HepG2 (cell line): Measurements from ENCODE around the gene PGP. TPM values are rescaled to one million over a fixed set of nuclear protein-coding genes. Genes with fewer than 3 reads are reported as not detected.

Source experiments
- ARID2 ChIP-seq: sonication (generic); formaldehyde crosslinking; IDR thresholded peaks from 2 replicates; pipeline ENCODE4 v1.8.1; 2022; ENCODE audit warnings: mild to moderate bottlenecking, missing genetic modification reagents, borderline replicate concordance
- BRD4 ChIP-seq: sonication (generic); formaldehyde crosslinking; IDR thresholded peaks from 2 replicates; pipeline ENCODE4 v1.4.0; 2020; ENCODE audit warnings: missing genetic modification reagents
- CEBPB ChIP-seq: IDR thresholded peaks from 2 replicates; pipeline ENCODE4 v1.6.1; 2011; ENCODE audit warnings: low read depth, low read length, improper control_type of control experiment, borderline replicate concordance
- CHD2 ChIP-seq: IDR thresholded peaks from 2 replicates; pipeline ENCODE4 v1.6.1; 2011; ENCODE audit warnings: low read depth, low read length, improper control_type of control experiment
- FOSL2 ChIP-seq: sonication (generic); formaldehyde crosslinking; IDR thresholded peaks from 2 replicates; pipeline ENCODE4 v1.4.0; 2020; ENCODE audit warnings: missing genetic modification reagents
- GATAD1 ChIP-seq: IDR thresholded peaks from 2 replicates; pipeline ENCODE4 v1.6.1; 2016; ENCODE audit warnings: missing genetic modification reagents, missing compliant biosample characterization
- KLF6 ChIP-seq: IDR thresholded peaks from 2 replicates; pipeline ENCODE4 v1.8.0; 2016; ENCODE audit warnings: missing biosample characterization, missing genetic modification reagents
- MED13 ChIP-seq: sonication (generic); formaldehyde crosslinking; IDR thresholded peaks from 2 replicates; pipeline ENCODE4 v1.5.0; 2020; ENCODE audit warnings: missing genetic modification reagents
- PHF21A ChIP-seq: sonication (generic); formaldehyde crosslinking; IDR thresholded peaks from 2 replicates; pipeline ENCODE4 v1.5.0; 2020; ENCODE audit warnings: mild to moderate bottlenecking, missing genetic modification reagents
- RBAK ChIP-seq: sonication (generic); formaldehyde crosslinking; IDR thresholded peaks from 2 replicates; pipeline ENCODE4 v1.5.1; 2020; ENCODE audit warnings: mild to moderate bottlenecking, missing genetic modification reagents
- SMARCC2 ChIP-seq: fragments of 450-650 bp; IDR thresholded peaks from 2 replicates; pipeline ENCODE4 v1.6.1; 2017; ENCODE audit warnings: antibody characterized with exemption, mild to moderate bottlenecking
- SOX6 ChIP-seq, 2 experiments: fragments of 450-650 bp in 1 of 2; sonication (generic) in 1 of 2; formaldehyde crosslinking in 1 of 2; IDR thresholded peaks; 2 replicates each; pipeline versions ENCODE4 v1.4.0 to v1.6.1; 2017 to 2020; ENCODE audit warnings: antibody characterized with exemption in 1 of 2, mild to moderate bottlenecking in 1 of 2, missing genetic modification reagents in 1 of 2
- STAG1 ChIP-seq: sonication (generic); formaldehyde crosslinking; IDR thresholded peaks from 2 replicates; pipeline ENCODE4 v1.4.0; 2020; ENCODE audit warnings: missing genetic modification reagents
- TBL1XR1 ChIP-seq: fragments of 150-350 bp; IDR thresholded peaks from 2 replicates; pipeline ENCODE4 v1.6.1; 2014; ENCODE audit warnings: borderline replicate concordance, low read length; ENCODE audit not compliant: partially characterized antibody
- TBP ChIP-seq: sonication (generic); formaldehyde crosslinking; IDR thresholded peaks from 2 replicates; pipeline ENCODE4 v1.5.0; 2020; ENCODE audit warnings: missing genetic modification reagents
- ZFYVE20 ChIP-seq: sonication (generic); formaldehyde crosslinking; IDR thresholded peaks from 2 replicates; pipeline ENCODE4 v1.8.0; 2023; ENCODE audit warnings: low read depth, mild to moderate bottlenecking, moderate library complexity, missing genetic modification reagents, borderline replicate concordance
- ZNF207 ChIP-seq: fragments of 450-650 bp; IDR thresholded peaks from 2 replicates; pipeline ENCODE4 v1.6.1; 2016; ENCODE audit warnings: antibody characterized with exemption, borderline replicate concordance
- ZNF263 ChIP-seq: sonication (generic); formaldehyde crosslinking; IDR thresholded peaks from 2 replicates; pipeline ENCODE4 v1.4.0; 2020; ENCODE audit warnings: missing genetic modification reagents
- ZNF317 ChIP-seq: sonication (generic); formaldehyde crosslinking; IDR thresholded peaks from 2 replicates; pipeline ENCODE4 v1.5.0; 2020; ENCODE audit warnings: mild to moderate bottlenecking, missing genetic modification reagents
- ZNF326 ChIP-seq: sonication (generic); formaldehyde crosslinking; IDR thresholded peaks from 2 replicates; pipeline ENCODE4 v1.4.0; 2020; ENCODE audit warnings: missing genetic modification reagents, borderline replicate concordance
- ZNF333 ChIP-seq: sonication (generic); formaldehyde crosslinking; IDR thresholded peaks from 2 replicates; pipeline ENCODE4 v1.4.0; 2020; ENCODE audit warnings: mild to moderate bottlenecking, missing genetic modification reagents, borderline replicate concordance
- ZNF367 ChIP-seq: sonication (generic); formaldehyde crosslinking; IDR thresholded peaks from 2 replicates; pipeline ENCODE4 v1.4.0; 2020; ENCODE audit warnings: missing genetic modification reagents, borderline replicate concordance
- ZNF549 ChIP-seq: sonication (generic); formaldehyde crosslinking; IDR thresholded peaks from 2 replicates; pipeline ENCODE4 v1.5.0; 2020; ENCODE audit warnings: missing genetic modification reagents
- ZNF614 ChIP-seq: IDR thresholded peaks from 2 replicates; pipeline ENCODE4 v1.6.1; 2018; ENCODE audit warnings: missing biosample characterization, missing genetic modification reagents, inconsistent platforms, borderline replicate concordance
- ZNF772 ChIP-seq: sonication (generic); formaldehyde crosslinking; IDR thresholded peaks from 2 replicates; pipeline ENCODE4 v1.5.0; 2020; ENCODE audit warnings: mild to moderate bottlenecking, missing genetic modification reagents
- polyA plus RNA-seq, 8 experiments: library from polyadenylated mRNA; depleted of rRNA in 3 of 8; stranded (reverse) in 7 of 8; unstranded in 1 of 8; fragments of >200 nt; fragmentation: Illumina TruSeq in 4 of 8; extraction: Trizol in 4 of 8; gene quantifications; 2 replicates each; pipeline versions ENCODE4 v1.2.1 to v1.2.3, GENCODE V29; 2011 to 2016; ENCODE audit warnings: low read depth in 4 of 8, missing spikeins in 1 of 8, mixed read lengths in 1 of 8; ENCODE audit not compliant: insufficient read depth in 1 of 8
- total RNA-seq, 5 experiments: library from RNA; depleted of rRNA; stranded (reverse); fragments of >200 nt; fragmentation: Illumina TruSeq; extraction: Trizol; gene quantifications; 2 replicates each; pipeline ENCODE4 v1.2.3, GENCODE V29; 2016; ENCODE audit warnings: low read depth in 1 of 5
- TF ChIP-seq, protein P1 (sequence below): sonication (generic); formaldehyde crosslinking; IDR thresholded peaks from 2 replicates; pipeline ENCODE4 v1.5.0; 2020; ENCODE audit warnings: missing genetic modification reagents
- TF ChIP-seq, protein P2 (sequence below): conservative IDR thresholded peaks from 2 replicates; pipeline ENCODE4 v1.6.1; 2018; ENCODE audit warnings: missing genetic modification reagents
- TF ChIP-seq, protein P3 (sequence below): sonication (generic); formaldehyde crosslinking; IDR thresholded peaks from 2 replicates; pipeline ENCODE4 v1.5.0; 2020; ENCODE audit warnings: missing genetic modification reagents

PGP gene
- total and polyA plus RNA-seq, 2 of the 13 experiments (the other 11 are each of a cell fraction or from before 2014, with no cell fraction given), result 7.3 to 18.3 TPM

DNA sequence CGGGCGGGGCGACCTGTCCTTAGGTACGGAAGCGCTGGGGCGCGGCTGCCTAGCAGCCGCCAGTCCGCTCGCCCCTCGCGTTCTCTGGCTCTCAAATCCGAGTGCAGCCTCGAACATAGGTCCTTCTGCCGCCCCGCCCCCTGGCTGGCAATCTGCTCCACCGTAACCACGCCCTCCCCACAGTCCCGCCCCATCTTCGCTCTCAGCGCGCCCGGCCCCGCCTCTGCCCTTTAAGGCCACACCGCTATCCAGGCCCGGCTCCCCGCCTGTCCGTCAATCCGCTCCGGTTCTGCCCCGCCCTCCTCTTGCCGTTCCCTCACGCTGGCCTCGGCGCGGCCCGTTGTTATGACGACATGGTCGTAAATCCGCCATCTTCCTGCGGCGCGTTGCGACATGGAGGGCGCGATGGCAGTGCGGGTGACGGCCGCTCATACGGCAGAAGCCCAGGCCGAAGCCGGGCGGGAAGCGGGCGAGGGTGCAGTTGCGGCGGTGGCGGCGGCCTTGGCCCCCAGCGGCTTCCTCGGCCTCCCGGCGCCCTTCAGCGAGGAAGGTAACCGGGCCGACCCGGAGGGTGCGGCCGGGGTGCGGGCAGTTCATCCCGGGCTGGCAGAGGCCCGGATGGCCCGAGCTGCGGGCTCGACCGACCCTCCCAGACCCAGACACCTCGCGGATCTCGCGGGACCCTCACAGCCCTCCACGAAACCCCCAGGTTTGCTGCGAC is 8.7 kb upstream of the PGP start, which contains the start of gene E4F1 (continued):
- TF ChIP-seq ZNF549 (CRISPR knock-in tag) (no peak), ZNF772 (CRISPR knock-in tag) (peak; percentile 97), RBAK (CRISPR knock-in tag) (no peak; the same call in 1 of the 2 replicates), ZFYVE20 (CRISPR knock-in tag) (no peak), BRD4 (peak; percentile 85), ZNF317 (CRISPR knock-in tag) (peak; percentile 28; the same call in 1 of the 2 replicates), SMARCC2 (no peak), ZNF614 (CRISPR knock-in tag) (no peak), TBL1XR1 (no peak), ZNF207 (no peak), CHD2 (peak; percentile 88), SOX6 (IDR thresholded peaks at IDR 0.05) (no peak), SOX6 (CRISPR knock-in tag; IDR thresholded peaks at IDR 0.05) (peak; percentile 71), TBP (CRISPR knock-in tag) (no peak), MED13 (CRISPR knock-in tag) (peak; percentile 75; the same call in 1 of the 2 replicates), ZNF263 (0 out of 2 replicates have a peak, but pooled peaks have one; percentile 16), ZNF326 (CRISPR knock-in tag) (no peak), ZNF333 (0 out of 2 replicates have a peak, but pooled peaks have one; percentile 58), GATAD1 (CRISPR knock-in tag) (peak; percentile 95), STAG1 (CRISPR knock-in tag) (no peak; the same call in 1 of the 2 replicates), ARID2 (no peak), CEBPB (peak; percentile 99), KLF6 (no peak), PHF21A (CRISPR knock-in tag) (peak; percentile 69), ZNF367 (CRISPR knock-in tag) (0 out of 2 replicates have a peak, but pooled peaks have one; percentile 58), FOSL2 (CRISPR knock-in tag) (peak; percentile 55)
- TF ChIP-seq, protein P1, sequence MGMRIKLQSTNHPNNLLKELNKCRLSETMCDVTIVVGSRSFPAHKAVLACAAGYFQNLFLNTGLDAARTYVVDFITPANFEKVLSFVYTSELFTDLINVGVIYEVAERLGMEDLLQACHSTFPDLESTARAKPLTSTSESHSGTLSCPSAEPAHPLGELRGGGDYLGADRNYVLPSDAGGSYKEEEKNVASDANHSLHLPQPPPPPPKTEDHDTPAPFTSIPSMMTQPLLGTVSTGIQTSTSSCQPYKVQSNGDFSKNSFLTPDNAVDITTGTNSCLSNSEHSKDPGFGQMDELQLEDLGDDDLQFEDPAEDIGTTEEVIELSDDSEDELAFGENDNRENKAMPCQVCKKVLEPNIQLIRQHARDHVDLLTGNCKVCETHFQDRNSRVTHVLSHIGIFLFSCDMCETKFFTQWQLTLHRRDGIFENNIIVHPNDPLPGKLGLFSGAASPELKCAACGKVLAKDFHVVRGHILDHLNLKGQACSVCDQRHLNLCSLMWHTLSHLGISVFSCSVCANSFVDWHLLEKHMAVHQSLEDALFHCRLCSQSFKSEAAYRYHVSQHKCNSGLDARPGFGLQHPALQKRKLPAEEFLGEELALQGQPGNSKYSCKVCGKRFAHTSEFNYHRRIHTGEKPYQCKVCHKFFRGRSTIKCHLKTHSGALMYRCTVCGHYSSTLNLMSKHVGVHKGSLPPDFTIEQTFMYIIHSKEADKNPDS (CRISPR knock-in tag), result no peak
- TF ChIP-seq, protein P2, sequence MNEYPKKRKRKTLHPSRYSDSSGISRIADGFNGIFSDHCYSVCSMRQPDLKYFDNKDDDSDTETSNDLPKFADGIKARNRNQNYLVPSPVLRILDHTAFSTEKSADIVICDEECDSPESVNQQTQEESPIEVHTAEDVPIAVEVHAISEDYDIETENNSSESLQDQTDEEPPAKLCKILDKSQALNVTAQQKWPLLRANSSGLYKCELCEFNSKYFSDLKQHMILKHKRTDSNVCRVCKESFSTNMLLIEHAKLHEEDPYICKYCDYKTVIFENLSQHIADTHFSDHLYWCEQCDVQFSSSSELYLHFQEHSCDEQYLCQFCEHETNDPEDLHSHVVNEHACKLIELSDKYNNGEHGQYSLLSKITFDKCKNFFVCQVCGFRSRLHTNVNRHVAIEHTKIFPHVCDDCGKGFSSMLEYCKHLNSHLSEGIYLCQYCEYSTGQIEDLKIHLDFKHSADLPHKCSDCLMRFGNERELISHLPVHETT (CRISPR knock-in tag), result peak; percentile 96
- TF ChIP-seq, protein P3, sequence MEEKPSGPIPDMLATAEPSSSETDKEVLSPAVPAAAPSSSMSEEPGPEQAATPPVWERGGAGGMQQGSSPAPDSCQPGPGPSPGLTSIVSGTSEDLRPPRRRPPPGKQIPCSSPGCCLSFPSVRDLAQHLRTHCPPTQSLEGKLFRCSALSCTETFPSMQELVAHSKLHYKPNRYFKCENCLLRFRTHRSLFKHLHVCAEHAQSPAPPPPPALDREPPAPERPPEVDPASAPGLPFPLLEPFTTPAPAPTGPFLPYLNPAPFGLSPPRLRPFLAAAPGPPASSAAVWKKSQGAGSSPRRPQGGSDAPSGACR (CRISPR knock-in tag), result no peak; the same call in 1 of the 2 replicates
